WTC11 (cell line): ENCODE data around the gene PDE4B. TPM values are rescaled to one million over a fixed set of nuclear protein-coding genes. Genes with fewer than 3 reads are reported as not detected.

ENCODE experiments used
- ATAC-seq: fragments of 200-7000 bp; cut with Tn5 transposase; 2 replicates; pipeline ENCODE4 v1.10.0; 2021; ENCODE audit warnings: mild to moderate bottlenecking, moderate library complexity
- CTCF ChIA-PET: fragments of 300-600 bp; sonication (Branson Sonifier 250); formaldehyde crosslinking; loops from one replicate; lab custom pipeline; 2021; ENCODE audit warnings: antibody characterized with exemption; lab: Charles Lee
- POLR2A ChIA-PET: fragments of 350-600 bp; sonication (Branson Sonifier 250); formaldehyde crosslinking; loops from one replicate; lab custom pipeline; 2021; ENCODE audit warnings: antibody characterized with exemption; lab: Charles Lee
- DNase-seq: peaks from one replicate; pipeline ENCODE4 v3.0.0; 2021; ENCODE audit warnings: low spot score
- H3K27ac Mint-ChIP-seq: 2 replicates; pipeline ENCODE4 v1.8.0; 2021; ENCODE audit warnings: mixed read lengths
- H3K27me3 Mint-ChIP-seq: 2 replicates; pipeline ENCODE4 v1.8.0; 2021; ENCODE audit warnings: low read depth, mild to moderate bottlenecking, moderate library complexity, mixed read lengths
- H3K36me3 Mint-ChIP-seq: 2 replicates; pipeline ENCODE4 v1.8.0; 2021; ENCODE audit warnings: mixed read lengths
- H3K4me1 Mint-ChIP-seq: 2 replicates; pipeline ENCODE4 v1.8.0; 2022; ENCODE audit warnings: mixed read lengths
- H3K4me3 Mint-ChIP-seq: 2 replicates; pipeline ENCODE4 v1.8.0; 2021; ENCODE audit warnings: mild to moderate bottlenecking, moderate library complexity, mixed read lengths
- H3K9me3 Mint-ChIP-seq: 2 replicates; pipeline ENCODE4 v1.8.0; 2021; ENCODE audit warnings: mixed read lengths
- ATF6 ChIP-seq: sonication (generic); formaldehyde crosslinking; IDR thresholded peaks from 2 replicates; pipeline ENCODE4 v1.8.1; 2023; ENCODE audit warnings: mild to moderate bottlenecking, missing genetic modification reagents
- CBFB ChIP-seq: sonication (generic); formaldehyde crosslinking; IDR thresholded peaks from 2 replicates; pipeline ENCODE4 v1.8.1; 2022; ENCODE audit warnings: mild to moderate bottlenecking, low read depth, missing genetic modification reagents
- GABPB1 ChIP-seq: sonication (generic); formaldehyde crosslinking; IDR thresholded peaks from 2 replicates; pipeline ENCODE4 v1.8.1; 2023; ENCODE audit warnings: mild to moderate bottlenecking, missing genetic modification reagents
- HMGA2 ChIP-seq: fragments of 250-450 bp; sonication (Bioruptor Pico); IDR thresholded peaks from 2 replicates; pipeline ENCODE4 v1.4.0; 2021; ENCODE audit warnings: mild to moderate bottlenecking, moderate library complexity
- JAZF1 ChIP-seq: fragments of 250-450 bp; sonication (Bioruptor Pico); IDR thresholded peaks from 2 replicates; pipeline ENCODE4 v1.9.0; 2021; ENCODE audit warnings: moderate library complexity, mild to moderate bottlenecking, inconsistent platforms
- MAX ChIP-seq: sonication (generic); formaldehyde crosslinking; IDR thresholded peaks from 2 replicates; pipeline ENCODE4 v1.8.0; 2022; ENCODE audit warnings: mild to moderate bottlenecking, missing genetic modification reagents
- MYBL2 ChIP-seq: sonication (generic); formaldehyde crosslinking; IDR thresholded peaks from 2 replicates; pipeline ENCODE4 v1.8.1; 2023; ENCODE audit warnings: mild to moderate bottlenecking, moderate library complexity, missing genetic modification reagents
- NFE2L1 ChIP-seq: sonication (generic); formaldehyde crosslinking; IDR thresholded peaks from 2 replicates; pipeline ENCODE4 v1.8.1; 2023; ENCODE audit warnings: missing genetic modification reagents
- NR2C2 ChIP-seq: sonication (generic); formaldehyde crosslinking; IDR thresholded peaks from 2 replicates; pipeline ENCODE4 v1.8.0; 2022; ENCODE audit warnings: mild to moderate bottlenecking, missing genetic modification reagents
- SMAD4 ChIP-seq: sonication (generic); formaldehyde crosslinking; IDR thresholded peaks from 2 replicates; pipeline ENCODE4 v1.8.0; 2022; ENCODE audit warnings: mild to moderate bottlenecking, missing genetic modification reagents
- SOX15 ChIP-seq: fragments of 250-450 bp; sonication (Bioruptor Pico); IDR thresholded peaks from 2 replicates; pipeline ENCODE4 v1.9.0; 2021; ENCODE audit warnings: mild to moderate bottlenecking
- TP53 ChIP-seq: sonication (generic); formaldehyde crosslinking; IDR thresholded peaks from 2 replicates; pipeline ENCODE4 v1.8.1; 2023; ENCODE audit warnings: mild to moderate bottlenecking, missing genetic modification reagents
- ZNF121 ChIP-seq: sonication (generic); formaldehyde crosslinking; IDR thresholded peaks from 2 replicates; pipeline ENCODE4 v1.8.0; 2023; ENCODE audit warnings: missing genetic modification reagents
- ZNF138 ChIP-seq: sonication (generic); formaldehyde crosslinking; conservative IDR thresholded peaks from 2 replicates; pipeline ENCODE4 v1.8.1; 2022; ENCODE audit warnings: mild to moderate bottlenecking, moderate library complexity, missing genetic modification reagents
- ZNF416 ChIP-seq: fragments of 250-450 bp; sonication (Bioruptor Pico); IDR thresholded peaks from 2 replicates; pipeline ENCODE4 v1.9.0; 2021; ENCODE audit warnings: mild to moderate bottlenecking, inconsistent platforms
- total RNA-seq: library from RNA; stranded (reverse); gene quantifications from 3 replicates; pipeline ENCODE4 v1.2.3, GENCODE V29; 2021
- TF ChIP-seq, protein P1 (sequence below): sonication (generic); formaldehyde crosslinking; IDR thresholded peaks from 2 replicates; pipeline ENCODE4 v1.8.1; 2022; ENCODE audit warnings: mild to moderate bottlenecking, missing genetic modification reagents, moderate library complexity, borderline replicate concordance
- TF ChIP-seq, protein P2 (sequence below): sonication (generic); formaldehyde crosslinking; IDR thresholded peaks from 2 replicates; pipeline ENCODE4 v1.8.0; 2023; ENCODE audit warnings: mild to moderate bottlenecking, missing genetic modification reagents
- TF ChIP-seq, protein P3 (sequence below): fragments of 250-450 bp; sonication (Bioruptor Pico); IDR thresholded peaks from 2 replicates; pipeline ENCODE4 v1.9.0; 2021; ENCODE audit warnings: mild to moderate bottlenecking

PDE4B gene
- total RNA-seq, 1 experiment from 2014 or later, result 8.0 TPM

DNA sequence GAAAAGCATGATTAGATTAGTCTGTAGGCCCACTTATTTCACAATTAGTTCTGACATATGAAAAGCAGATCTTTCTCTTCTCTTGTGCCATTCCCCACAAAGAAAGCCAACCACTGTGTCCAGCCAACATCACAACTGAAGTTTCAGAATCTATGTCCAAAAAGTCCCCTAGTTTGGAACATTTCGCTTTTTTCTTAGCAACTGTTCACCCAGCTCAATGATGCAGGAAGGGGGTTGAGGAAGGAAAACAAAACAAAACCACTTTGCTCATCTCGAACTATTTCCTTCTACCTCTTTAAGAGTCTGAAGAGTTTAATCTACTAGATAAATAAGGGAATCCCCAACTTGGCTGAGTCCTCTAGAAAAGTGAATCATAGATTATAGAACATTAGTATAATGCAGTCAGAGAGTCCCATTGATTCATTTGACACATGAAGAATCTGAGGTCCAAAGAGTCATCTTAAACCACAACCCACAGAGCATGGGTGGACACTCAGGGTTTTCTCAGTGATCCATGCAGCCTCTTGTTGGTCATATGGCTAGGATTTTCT lies 581.9 kb downstream of the PDE4B start:
- no peaks in the 10 kb centered on the region for H3K27me3 Mint-ChIP-seq
- no peak overlapping the region for H3K4me3 Mint-ChIP-seq
- no peak for TF ChIP-seq MAX
- TF ChIP-seq, protein P1, sequence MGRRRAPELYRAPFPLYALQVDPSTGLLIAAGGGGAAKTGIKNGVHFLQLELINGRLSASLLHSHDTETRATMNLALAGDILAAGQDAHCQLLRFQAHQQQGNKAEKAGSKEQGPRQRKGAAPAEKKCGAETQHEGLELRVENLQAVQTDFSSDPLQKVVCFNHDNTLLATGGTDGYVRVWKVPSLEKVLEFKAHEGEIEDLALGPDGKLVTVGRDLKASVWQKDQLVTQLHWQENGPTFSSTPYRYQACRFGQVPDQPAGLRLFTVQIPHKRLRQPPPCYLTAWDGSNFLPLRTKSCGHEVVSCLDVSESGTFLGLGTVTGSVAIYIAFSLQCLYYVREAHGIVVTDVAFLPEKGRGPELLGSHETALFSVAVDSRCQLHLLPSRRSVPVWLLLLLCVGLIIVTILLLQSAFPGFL (CRISPR knock-in tag), result no peak
- no peak for TF ChIP-seq SMAD4
- no peak for TF ChIP-seq ZNF416 (CRISPR knock-in tag)
- no peak for TF ChIP-seq ZNF121 (CRISPR knock-in tag)
- no peak for TF ChIP-seq TP53 (CRISPR knock-in tag)
- no peak for TF ChIP-seq ATF6
- no peak for TF ChIP-seq JAZF1 (CRISPR knock-in tag)
- TF ChIP-seq, protein P2, sequence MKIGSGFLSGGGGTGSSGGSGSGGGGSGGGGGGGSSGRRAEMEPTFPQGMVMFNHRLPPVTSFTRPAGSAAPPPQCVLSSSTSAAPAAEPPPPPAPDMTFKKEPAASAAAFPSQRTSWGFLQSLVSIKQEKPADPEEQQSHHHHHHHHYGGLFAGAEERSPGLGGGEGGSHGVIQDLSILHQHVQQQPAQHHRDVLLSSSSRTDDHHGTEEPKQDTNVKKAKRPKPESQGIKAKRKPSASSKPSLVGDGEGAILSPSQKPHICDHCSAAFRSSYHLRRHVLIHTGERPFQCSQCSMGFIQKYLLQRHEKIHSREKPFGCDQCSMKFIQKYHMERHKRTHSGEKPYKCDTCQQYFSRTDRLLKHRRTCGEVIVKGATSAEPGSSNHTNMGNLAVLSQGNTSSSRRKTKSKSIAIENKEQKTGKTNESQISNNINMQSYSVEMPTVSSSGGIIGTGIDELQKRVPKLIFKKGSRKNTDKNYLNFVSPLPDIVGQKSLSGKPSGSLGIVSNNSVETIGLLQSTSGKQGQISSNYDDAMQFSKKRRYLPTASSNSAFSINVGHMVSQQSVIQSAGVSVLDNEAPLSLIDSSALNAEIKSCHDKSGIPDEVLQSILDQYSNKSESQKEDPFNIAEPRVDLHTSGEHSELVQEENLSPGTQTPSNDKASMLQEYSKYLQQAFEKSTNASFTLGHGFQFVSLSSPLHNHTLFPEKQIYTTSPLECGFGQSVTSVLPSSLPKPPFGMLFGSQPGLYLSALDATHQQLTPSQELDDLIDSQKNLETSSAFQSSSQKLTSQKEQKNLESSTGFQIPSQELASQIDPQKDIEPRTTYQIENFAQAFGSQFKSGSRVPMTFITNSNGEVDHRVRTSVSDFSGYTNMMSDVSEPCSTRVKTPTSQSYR, result no peak
- no peak for TF ChIP-seq HMGA2 (CRISPR knock-in tag)
- TF ChIP-seq CBFB, result no peak
- no peak for TF ChIP-seq SOX15 (CRISPR knock-in tag)
- no peak for TF ChIP-seq ZNF138 (CRISPR knock-in tag)
- TF ChIP-seq, protein P3, sequence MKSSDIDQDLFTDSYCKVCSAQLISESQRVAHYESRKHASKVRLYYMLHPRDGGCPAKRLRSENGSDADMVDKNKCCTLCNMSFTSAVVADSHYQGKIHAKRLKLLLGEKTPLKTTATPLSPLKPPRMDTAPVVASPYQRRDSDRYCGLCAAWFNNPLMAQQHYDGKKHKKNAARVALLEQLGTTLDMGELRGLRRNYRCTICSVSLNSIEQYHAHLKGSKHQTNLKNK (CRISPR knock-in tag), result no peak
- H3K36me3 Mint-ChIP-seq, result peaks cover 26% of the 10 kb centered on the region
- ChIA-PET CTCF (interaction anchor here (0.8 to 1.7 kb wide), 5 partner anchors 57 to 99 kb away, joined by 3 to 10 read pairs (median 4); no protein-coding TSS in a partner anchor), POLR2A (no interaction called here)
- H3K4me1 Mint-ChIP-seq, result 0 out of 2 replicates have a peak, but pooled peaks cover 3% of the 10 kb centered on the region
- H3K9me3 Mint-ChIP-seq, result no peaks in the 10 kb centered on the region
- DNase-seq (no peak), ATAC-seq (no peak)
- H3K27ac Mint-ChIP-seq, result no peak overlapping the region

DNA sequence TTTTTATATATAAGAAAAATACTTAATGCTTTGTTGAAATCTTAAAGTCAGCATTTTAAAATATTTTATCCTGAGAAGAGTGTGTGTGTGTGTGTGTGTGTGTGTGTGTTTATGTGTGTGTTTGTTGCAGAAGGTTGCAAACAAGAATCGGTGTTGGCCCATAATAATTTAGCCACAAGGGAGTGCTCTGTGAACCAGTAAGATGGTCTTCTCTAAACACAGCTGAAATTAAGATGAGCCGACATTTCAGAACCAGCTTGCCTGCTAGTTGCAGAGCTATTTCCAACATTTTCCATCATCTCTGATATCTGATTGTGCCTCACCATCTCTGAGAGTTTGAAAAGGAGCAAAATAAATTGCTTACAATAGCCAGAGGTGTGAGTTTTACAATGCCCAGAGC lies 582.4 kb downstream of the PDE4B start:
- Mint-ChIP-seq H3K4me1 (0 out of 2 replicates have a peak, but pooled peaks cover 3% of the 10 kb centered on the region), H3K27ac (no peak overlapping the region), H3K4me3 (no peak overlapping the region), H3K36me3 (peaks cover 26% of the 10 kb centered on the region), H3K27me3 (no peaks in the 10 kb centered on the region), H3K9me3 (no peaks in the 10 kb centered on the region)
- no peak for DNase-seq
- TF ChIP-seq MYBL2 (no peak), NFE2L1 (CRISPR knock-in tag) (no peak), GABPB1 (CRISPR knock-in tag) (no peak), NR2C2 (no peak)
- no peak for ATAC-seq
- ChIA-PET CTCF (interaction anchor here (0.8 to 1.7 kb wide), 5 partner anchors 57 to 100 kb away, joined by 3 to 10 read pairs (median 4); no protein-coding TSS in a partner anchor), POLR2A (no interaction called here)
